Measurements from ENCODE around the gene TBC1D17.

TBC1D17 gene

DNA sequence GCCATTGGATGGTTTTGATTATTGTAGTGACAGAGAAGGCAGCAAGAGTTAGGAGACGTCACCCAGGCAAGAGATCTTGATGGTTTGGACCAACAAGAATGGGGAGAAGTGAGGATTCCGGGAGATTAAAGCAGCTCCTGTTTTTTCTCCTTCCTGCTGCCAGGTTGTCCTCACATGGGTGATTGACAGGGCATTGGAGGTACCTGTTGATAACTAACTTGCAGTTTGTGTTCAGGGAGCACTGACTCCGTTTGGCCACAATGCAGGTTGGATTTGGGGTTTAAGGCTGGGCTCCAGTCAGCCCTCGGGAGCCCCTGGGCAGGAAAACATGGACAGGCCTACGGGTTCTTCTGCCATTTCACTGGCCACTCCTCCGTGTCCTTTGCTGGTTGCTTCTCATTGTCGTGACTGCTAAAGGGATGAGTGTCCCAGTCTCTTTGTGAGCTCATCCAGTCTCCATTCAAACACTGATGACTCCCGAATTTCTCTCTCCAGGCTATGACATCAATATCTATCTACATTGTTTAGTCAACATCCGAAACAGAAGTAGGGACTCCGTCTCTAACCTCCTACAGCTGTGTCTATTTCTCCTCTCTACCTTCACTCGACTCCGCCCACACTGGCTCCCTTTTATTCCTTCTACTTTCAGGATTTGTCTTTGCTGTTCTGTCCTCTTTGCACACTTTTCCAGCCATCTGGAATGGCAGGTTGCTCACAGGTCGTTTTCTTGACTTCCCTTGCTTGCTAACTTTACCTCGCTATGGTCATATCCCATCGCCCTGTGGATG lies 27.9 kb upstream of the TBC1D17 start:
- DNase-seq = no peak

DNA sequence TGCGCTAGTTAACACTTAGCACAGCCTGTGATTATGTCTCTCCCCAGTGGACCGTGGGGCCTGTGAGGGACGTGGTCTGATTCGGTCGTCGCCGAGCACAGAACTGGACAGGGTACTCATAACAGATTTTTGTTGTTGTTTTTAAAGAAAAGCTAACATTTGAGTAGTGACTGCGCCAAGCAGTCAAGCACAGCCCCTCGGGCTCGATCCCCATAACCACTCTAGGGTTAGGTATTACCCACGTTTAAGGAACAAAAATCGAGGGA lies 27.3 kb upstream of the TBC1D17 start:
- no peak for DNase-seq

DNA sequence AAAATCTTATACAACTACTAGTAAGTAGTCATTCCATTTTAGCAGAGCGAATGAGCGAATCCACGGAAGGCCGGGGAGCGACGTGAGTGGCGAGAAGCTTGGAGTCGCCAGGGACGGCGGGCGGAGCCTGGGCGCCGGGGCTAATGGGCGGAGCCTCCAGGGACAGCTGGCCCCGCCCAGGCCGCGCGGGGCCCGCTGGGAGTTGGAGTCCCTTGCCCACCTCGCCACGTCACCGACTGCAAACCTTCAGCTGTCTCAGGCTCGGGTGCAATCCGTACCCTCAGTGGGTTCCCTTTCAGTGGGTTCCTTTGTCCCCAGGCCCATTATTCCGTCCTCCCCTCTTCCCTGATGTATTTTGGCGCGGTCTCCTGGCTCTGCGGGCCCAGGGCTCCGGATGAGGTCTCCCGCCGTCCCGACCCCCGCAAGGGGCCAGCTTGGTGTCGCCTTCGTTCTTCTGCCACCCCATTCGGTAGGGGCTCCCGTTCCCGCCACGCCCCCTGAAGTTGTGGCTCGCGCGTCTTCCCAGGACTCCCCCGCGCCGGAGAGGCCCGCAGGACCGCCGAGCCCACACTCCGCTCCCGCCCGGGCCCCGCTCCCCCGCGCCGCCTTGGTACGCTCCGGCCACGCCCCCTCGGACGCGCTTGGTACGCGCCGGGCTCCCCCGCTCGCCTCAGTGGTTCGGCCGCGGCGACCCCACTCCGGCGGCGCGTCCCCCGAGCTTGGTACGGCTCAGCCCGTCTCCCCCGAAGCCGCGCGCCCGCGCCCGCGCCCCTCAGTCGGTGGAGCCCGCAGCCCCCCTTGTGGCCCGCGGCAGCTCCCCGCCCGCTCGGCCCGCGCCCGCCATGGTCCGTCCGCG lies 26.8 kb upstream of the TBC1D17 start, which contains the start of gene PTOV1:
PTOV1 (plus strand) TSS at position 673 of the 856 bp plus-strand sequence.
- peak; percentile 88 to 89 for DNase-seq

DNA sequence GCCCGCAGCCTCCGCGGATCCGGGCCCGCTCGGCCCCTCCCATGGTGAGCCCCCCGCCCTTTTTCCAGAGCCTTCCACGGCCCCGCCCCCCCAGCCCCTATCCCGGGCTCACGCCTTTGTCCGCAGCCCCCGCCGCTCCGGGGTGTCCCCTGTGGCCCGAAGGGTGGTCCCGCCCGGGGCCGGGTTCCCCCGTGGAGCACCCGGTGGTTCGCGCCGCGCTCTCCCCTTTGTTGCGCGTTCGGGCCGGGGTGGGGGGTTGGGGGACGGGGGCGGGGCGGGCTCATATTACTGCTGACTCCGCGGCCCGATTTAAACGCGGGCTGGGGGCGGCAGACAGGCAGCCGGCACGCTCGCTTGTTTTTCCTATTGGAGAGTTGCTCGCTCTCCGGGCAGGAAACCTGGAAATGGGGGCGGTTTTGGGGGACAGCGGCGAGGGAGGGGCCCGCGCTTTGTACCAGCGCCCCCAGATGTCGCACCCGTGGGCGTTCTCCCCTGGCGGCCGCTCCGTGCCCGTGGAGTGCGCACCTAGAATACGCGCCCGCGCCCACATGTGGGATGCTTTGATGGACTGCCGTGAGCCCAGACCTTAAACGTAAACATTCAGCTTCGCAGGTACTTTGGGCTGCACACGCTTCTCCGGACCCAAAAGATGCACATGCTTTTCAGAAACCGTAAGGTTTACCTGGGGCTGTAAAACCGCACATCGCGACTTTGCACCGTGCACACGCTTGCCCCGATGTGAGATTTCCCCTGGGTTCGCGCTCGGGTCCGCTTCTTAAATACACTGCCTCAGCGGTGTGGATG lies 25.8 kb upstream of the TBC1D17 start:
- DNase-seq = no peak

- no peak for DNase-seq
Measured at GRCh38 chr19:49852631-49853126, 24.8 kb upstream of the TBC1D17 start.

DNA sequence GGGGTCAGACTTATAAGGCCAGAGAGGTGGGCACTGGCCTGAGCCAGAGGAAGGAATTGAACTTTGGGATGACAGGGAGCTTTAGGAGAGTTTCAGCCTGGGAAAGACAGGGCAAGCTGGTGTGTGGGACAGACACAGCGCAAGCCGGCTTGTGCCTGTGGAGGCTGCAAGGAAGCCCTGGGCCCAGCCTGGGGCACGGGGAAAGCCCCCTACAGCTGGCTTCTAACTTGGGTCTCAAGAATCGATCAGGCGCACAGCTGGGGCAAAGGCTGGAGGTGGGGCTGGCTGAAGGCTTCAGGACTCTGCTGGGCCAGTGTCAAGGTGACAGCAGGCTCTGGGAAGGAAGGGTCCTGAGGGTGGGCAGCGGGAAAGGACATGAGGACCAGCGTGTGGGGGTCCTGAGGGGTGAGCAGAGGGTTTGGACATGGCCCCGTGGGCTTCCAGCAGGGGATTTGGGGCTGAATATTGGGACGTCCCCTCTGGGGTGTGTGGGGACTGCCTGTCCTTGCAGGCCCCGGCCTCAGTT lies 23.6 kb upstream of the TBC1D17 start:
- DNase-seq = no peak

GRCh38 chr19:49854378-49855263 lies 22.9 kb upstream of the TBC1D17 start:
- no peak for DNase-seq

- DNase-seq = no peak
Measured at GRCh38 chr19:49855277-49855675, 22.2 kb upstream of the TBC1D17 start.

- no peak for DNase-seq
Measured at GRCh38 chr19:49855676-49856573, 21.6 kb upstream of the TBC1D17 start.

DNA sequence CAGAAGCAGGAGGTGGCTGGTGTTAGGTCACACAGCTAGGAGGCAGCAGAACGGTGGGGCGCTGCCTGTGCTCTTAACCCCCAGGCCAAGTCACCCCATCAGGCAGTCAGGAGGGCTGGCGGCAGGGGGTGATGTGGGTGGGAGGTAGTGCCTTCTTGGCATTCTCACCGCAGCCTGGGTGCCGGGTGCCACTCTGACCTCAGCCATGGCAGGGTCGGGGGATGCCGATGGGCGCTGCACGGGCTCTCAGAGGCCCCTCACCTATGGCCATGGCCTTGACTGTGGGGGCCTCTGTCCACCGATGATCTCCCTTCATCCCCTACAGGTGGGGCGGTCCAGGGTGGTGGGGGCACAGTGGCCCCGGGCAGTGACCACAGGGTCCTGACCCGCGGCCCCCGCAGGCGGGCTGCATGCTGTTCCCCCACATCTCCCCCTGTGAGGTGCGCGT lies 20.9 kb upstream of the TBC1D17 start:
- no peak for DNase-seq

DNA sequence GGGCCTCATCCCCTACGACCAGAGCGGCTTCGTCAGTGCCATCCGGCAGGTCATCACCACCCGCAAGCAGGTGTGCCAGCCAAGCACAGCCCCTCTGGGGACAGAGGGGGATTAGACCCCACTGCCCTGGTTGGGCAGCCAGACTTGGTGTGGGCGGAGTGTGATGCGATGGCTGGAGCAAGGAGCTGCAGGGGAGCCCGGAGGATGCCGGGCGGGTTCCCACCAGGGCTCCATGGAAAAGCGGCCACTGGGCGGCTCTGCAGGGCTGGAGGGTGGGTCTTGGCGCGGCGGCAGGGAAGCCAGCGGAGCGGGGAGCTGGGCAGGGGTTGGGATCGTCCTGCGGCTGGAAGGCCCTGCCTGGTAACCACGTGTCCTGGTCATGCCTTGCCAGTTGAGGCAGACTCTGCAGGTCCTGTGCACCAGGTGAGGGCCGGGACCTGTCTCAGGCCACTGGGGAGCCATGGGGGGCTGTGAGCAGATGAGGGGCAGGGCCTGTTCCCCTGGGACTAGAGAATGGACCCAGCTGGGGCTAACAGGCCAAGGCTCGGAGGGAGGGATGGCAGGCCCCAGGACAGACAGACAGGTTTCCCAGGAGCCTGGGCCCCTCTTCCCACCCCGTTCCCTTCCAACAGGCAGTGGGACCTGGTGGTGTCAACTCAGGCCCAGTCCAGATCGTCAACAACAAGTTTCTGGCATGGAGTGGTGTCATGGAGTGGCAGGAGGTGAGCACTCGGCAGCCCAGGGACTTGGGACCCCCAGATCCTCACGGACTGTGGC lies 20.3 kb upstream of the TBC1D17 start:
- no peak for DNase-seq

- DNase-seq = no peak
Measured at GRCh38 chr19:49857838-49858087, 19.7 kb upstream of the TBC1D17 start.

DNA sequence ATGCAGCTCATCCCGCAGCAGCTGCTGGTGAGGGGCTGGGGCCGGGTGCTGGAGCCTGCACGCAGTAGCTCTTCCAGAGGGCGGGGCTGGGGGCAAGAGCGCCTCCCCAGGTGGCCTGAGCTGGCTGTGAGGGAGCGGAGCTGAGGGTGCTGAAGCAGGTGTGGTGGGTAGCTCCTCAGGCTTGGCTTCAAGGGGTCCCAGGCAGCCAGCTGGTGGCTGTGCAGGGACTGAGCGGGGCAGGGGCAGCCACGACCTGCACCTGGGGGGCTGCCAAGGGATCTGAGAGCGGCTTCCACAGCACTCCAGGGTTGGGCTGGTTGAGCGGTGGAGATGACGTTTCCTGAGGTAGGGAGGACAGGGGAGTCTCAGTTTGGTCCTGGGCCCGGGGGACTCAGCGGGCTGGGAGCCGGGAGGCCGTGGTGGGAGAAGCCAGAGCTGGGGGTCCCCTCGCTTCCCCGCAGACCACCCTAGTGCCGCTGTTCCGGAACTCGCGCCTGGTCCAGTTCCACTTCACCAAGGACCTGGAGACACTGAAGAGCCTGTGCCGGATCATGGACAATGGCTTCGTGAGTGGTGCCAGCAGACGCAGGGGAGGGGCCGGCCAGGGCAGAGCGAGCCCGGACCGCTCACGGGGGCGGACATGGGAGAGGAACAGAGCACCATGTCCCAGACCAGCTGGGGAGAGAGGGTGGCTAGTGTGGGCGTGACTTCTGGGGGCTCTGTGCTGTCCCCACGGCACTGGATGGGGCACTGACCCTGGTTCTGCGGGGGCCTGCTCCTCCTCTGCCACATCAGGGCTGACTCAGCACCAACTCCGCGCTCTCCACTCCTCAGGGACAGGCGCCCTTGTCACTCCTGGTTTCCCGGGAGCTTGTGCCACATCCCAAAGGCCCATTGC lies 19.2 kb upstream of the TBC1D17 start:
- DNase-seq = no peak

GRCh38 chr19:49859682-49860335 lies 17.7 kb upstream of the TBC1D17 start:
- no peak for DNase-seq

DNA sequence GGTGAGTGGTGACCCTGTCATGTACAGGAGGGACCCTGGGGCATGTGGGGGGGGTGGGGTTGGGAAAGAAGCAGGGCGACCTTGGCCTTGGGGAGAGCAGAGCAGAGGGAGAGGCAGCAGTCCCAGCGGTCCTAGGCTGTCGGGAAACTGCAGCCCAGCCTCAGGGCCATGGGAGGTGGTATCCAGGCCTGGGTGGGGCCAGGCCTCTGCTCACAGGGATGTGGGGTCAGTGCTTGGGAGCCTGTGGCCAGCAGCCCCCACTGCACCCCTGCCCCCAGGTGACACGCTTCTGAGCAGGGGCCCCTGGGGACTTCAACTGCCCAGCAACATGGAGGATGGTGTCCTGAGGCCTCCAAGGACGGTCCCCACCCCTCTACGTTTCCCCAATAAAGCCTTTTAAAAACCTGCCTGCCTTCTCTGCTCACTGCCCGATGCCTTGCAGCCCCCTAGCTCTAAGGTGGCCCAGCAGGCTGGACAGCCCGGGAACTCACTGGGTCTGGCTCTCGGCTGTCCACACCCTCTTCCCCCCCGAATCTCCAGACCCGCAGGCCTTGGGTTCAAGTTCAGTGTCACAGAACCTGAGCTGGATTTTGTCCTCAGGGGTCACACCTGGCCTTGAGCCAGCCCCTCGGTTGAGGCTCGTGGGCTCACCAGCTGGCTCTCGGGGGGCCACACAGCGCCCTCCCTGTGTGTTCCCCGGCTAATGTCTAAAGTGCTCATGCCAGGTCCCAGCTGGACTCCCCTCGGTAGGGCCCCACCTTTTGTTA lies 17.0 kb upstream of the TBC1D17 start:
- no peak for DNase-seq

DNA sequence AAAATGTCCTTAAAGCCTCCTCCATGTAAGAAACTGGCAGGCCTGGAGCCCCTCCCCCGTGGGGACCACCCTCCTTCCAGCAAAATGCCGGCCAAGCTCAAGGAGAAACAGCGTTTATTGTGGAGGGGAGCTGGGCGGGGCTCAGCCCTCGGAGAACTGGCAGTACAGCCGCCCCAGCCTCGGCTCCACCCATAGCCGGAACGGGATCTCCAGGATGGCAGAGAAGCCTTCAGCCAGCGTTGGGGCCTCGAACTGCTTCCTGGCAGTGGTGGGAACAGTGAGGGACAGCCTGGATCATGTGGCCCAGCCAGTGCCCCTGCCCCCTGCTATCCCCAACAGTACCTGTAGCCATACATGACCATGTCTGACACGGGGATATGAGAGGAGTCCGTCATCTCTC lies 16.4 kb upstream of the TBC1D17 start:
- DNase-seq = no peak

DNA sequence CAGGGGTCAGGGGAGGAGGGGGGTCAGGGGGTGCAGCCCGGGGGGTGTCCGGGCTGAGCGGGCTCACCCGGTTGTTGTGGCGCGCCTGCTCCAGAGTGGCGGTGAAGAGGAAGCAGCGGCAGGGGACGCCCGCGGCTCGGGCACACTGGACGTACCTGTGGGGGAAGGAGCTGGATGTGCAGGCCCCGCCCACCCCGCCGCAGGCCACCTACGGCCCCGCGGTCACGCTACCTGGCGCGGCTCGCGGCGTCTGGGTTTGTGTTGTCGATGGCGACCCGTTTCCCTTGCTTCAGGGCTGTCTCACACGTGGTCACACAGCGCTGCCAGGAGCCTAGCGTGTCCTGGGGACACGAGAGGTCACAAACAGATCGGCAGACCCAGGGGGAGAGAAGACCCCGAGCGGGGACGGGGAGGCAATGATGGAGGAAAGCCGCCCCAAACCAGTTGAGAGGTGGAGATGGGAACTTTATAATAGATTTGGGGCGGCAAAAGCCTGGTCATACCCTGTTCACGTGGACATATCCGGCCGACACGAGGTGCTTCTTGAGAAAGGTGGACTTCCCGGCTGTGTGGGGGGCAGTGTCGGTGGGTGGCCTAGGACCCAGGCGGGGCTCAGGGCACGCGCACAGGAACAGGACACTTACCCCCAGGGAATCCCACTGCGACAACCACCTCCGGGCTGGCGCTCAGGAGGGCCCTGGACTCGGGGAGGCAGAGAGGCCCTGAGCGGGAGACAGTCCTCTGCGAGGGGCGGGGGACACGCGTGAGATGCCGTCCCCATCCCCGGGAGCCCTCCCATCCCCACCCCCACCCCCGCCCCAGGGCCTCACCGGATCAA lies 15.7 kb upstream of the TBC1D17 start:
- DNase-seq = no peak
